IMR-90 (cell line): Measurements from ENCODE around the gene FEM1B. TPM values are rescaled to one million over a fixed set of nuclear protein-coding genes. Genes with fewer than 3 reads are reported as not detected.

ENCODE experiments used
- ATAC-seq: fragments of 200-7000 bp; cut with Tn5 transposase; 2 replicates; pipeline ENCODE4 v1.9.1; 2020; ENCODE audit warnings: low read depth, mild to moderate bottlenecking, moderate library complexity
- BruUV-seq: library from RNA; stranded (reverse); fragments of 400-500 nt; replicated peaks from 2 replicates; lab custom pipeline; 2021; lab: Mats Ljungman, UMichigan
- CTCF ChIA-PET: fragments of 300-600 bp; formaldehyde crosslinking; extraction: SDS; loops from one replicate; lab custom pipeline; 2021; ENCODE audit warnings: antibody characterized with exemption; lab: Yijun Ruan, JAX
- POLR2A ChIA-PET: fragments of 300-600 bp; sonication (Branson Sonifier 250); formaldehyde crosslinking; loops from one replicate; lab custom pipeline; 2022; ENCODE audit warnings: antibody characterized with exemption; ENCODE audit not compliant: unreplicated experiment; lab: Charles Lee
- DNase-seq: peaks from one replicate; pipeline ENCODE4 v3.0.0; 2013
- H2AFZ ChIP-seq: replicated peaks from 2 replicates; pipeline ENCODE3; 2013; ENCODE audit warnings: low read length, mild to moderate bottlenecking; ENCODE audit not compliant: poor library complexity
- H2AK5ac ChIP-seq: 2 replicates; pipeline ENCODE4 v1.6.1; 2013; ENCODE audit warnings: low read depth, low read length, inconsistent platforms
- H2AK9ac ChIP-seq: replicated peaks from 2 replicates; pipeline ENCODE3; 2013; ENCODE audit warnings: mild to moderate bottlenecking, low read depth, low read length, moderate library complexity; ENCODE audit not compliant: poor library complexity
- H2BK120ac ChIP-seq: 2 replicates; pipeline ENCODE4 v1.6.1; 2013; ENCODE audit warnings: low read depth, low read length, inconsistent platforms
- H2BK15ac ChIP-seq: 3 replicates; pipeline ENCODE4 v1.6.1; 2013; ENCODE audit warnings: low read depth, low read length, inconsistent platforms
- H2BK20ac ChIP-seq: 2 replicates; pipeline ENCODE4 v1.6.1; 2013; ENCODE audit warnings: low read depth, mild to moderate bottlenecking, inconsistent platforms, low read length, moderate library complexity
- H2BK5ac ChIP-seq: 2 replicates; pipeline ENCODE4 v1.6.1; 2013; ENCODE audit warnings: mild to moderate bottlenecking, low read depth, low read length, inconsistent platforms; ENCODE audit not compliant: poor library complexity, severe bottlenecking
- H3K14ac ChIP-seq: replicated peaks from 2 replicates; pipeline ENCODE4 v1.6.1; 2013; ENCODE audit warnings: low read depth, low read length, inconsistent platforms
- H3K18ac ChIP-seq: 2 replicates; pipeline ENCODE4 v1.6.1; 2013; ENCODE audit warnings: low read depth, low read length, control low read depth
- H3K23ac ChIP-seq: 2 replicates; pipeline ENCODE4 v1.6.1; 2013; ENCODE audit warnings: low read depth, low read length, inconsistent platforms
- H3K27ac ChIP-seq: 2 replicates; pipeline ENCODE4 v1.5.1; 2013; ENCODE audit warnings: mild to moderate bottlenecking, control low read depth, low read length; ENCODE audit not compliant: insufficient read depth
- H3K27me3 ChIP-seq: 2 replicates; pipeline ENCODE4 v1.6.1; 2013; ENCODE audit warnings: low read length; ENCODE audit not compliant: control insufficient read depth, insufficient read depth
- H3K36me3 ChIP-seq: 2 replicates; pipeline ENCODE4 v1.6.1; 2013; ENCODE audit warnings: low read length, mixed read lengths; ENCODE audit not compliant: control insufficient read depth, insufficient read depth
- H3K4ac ChIP-seq: 2 replicates; pipeline ENCODE4 v1.6.1; 2013; ENCODE audit warnings: low read depth, low read length, inconsistent platforms
- H3K4me1 ChIP-seq: 2 replicates; pipeline ENCODE4 v1.6.1; 2013; ENCODE audit warnings: low read length, mixed read lengths; ENCODE audit not compliant: control insufficient read depth, insufficient read depth
- H3K4me2 ChIP-seq: 2 replicates; pipeline ENCODE4 v1.6.1; 2013; ENCODE audit warnings: low read depth, mild to moderate bottlenecking, control low read depth, low read length, moderate library complexity
- H3K4me3 ChIP-seq: 2 replicates; pipeline ENCODE4 v1.5.1; 2013; ENCODE audit warnings: low read depth, mild to moderate bottlenecking, control low read depth, low read length, moderate library complexity; ENCODE audit not compliant: insufficient read depth
- H3K56ac ChIP-seq: 2 replicates; pipeline ENCODE4 v1.6.1; 2013; ENCODE audit warnings: low read length, inconsistent platforms; ENCODE audit not compliant: insufficient read depth; ENCODE audit errors: extremely low read depth
- H3K79me1 ChIP-seq, 2 experiments: 2 replicates each; pipeline ENCODE4 v1.6.1; 2013; ENCODE audit warnings: low read length in 2 of 2, inconsistent platforms in 1 of 2, low read depth in 1 of 2
- H3K9ac ChIP-seq: 2 replicates; pipeline ENCODE4 v1.6.1; 2013; ENCODE audit warnings: low read depth, low read length, control low read depth
- H3K9me1 ChIP-seq: 2 replicates; pipeline ENCODE4 v1.6.1; 2013; ENCODE audit warnings: low read length, inconsistent platforms; ENCODE audit not compliant: insufficient read depth
- H3K9me3 ChIP-seq: 2 replicates; pipeline ENCODE4 v1.6.1; 2013; ENCODE audit warnings: low read length; ENCODE audit not compliant: control insufficient read depth, insufficient read depth
- H4K20me1 ChIP-seq: 2 replicates; pipeline ENCODE4 v1.6.1; 2013; ENCODE audit warnings: low read length, inconsistent platforms; ENCODE audit not compliant: insufficient read depth
- H4K5ac ChIP-seq: 2 replicates; pipeline ENCODE4 v1.6.1; 2013; ENCODE audit warnings: mild to moderate bottlenecking, low read depth, low read length, control low read depth
- H4K8ac ChIP-seq, 2 experiments: 2 replicates each; pipeline ENCODE4 v1.6.1; 2013; ENCODE audit warnings: low read depth in 2 of 2, low read length in 2 of 2, control low read depth in 1 of 2, inconsistent platforms in 1 of 2
- H4K91ac ChIP-seq: 2 replicates; pipeline ENCODE4 v1.6.1; 2013; ENCODE audit warnings: low read depth, low read length, inconsistent platforms; ENCODE audit not compliant: insufficient read depth
- CHD1 ChIP-seq: IDR thresholded peaks from 2 replicates; pipeline ENCODE4 v1.6.1; 2012; ENCODE audit warnings: low read depth, low read length, improper control_type of control experiment
- ELK1 ChIP-seq: fragments of 150-350 bp; IDR thresholded peaks from 2 replicates; pipeline ENCODE4 v1.6.1; 2016; ENCODE audit warnings: low read depth, mild to moderate bottlenecking, low read length, moderate library complexity, borderline replicate concordance
- FOS ChIP-seq: fragments of 150-350 bp; IDR thresholded peaks from 2 replicates; pipeline ENCODE4 v1.6.1; 2016; ENCODE audit warnings: low read depth, low read length
- MAFK ChIP-seq: IDR thresholded peaks from 2 replicates; pipeline ENCODE4 v1.6.1; 2012; ENCODE audit warnings: low read depth, low read length, improper control_type of control experiment
- MAZ ChIP-seq: IDR thresholded peaks from 2 replicates; pipeline ENCODE4 v1.6.1; 2012; ENCODE audit warnings: low read depth, mild to moderate bottlenecking, low read length, improper control_type of control experiment, moderate library complexity, borderline replicate concordance
- MXI1 ChIP-seq: IDR thresholded peaks from 2 replicates; pipeline ENCODE4 v1.6.1; 2012; ENCODE audit warnings: low read depth, mild to moderate bottlenecking, low read length, moderate library complexity, borderline replicate concordance
- NFE2L2 ChIP-seq: fragments of 150-350 bp; IDR thresholded peaks from 2 replicates; pipeline ENCODE4 v1.6.1; 2016; ENCODE audit warnings: low read depth, mild to moderate bottlenecking, low read length
- POLR2A ChIP-seq: IDR thresholded peaks from 2 replicates; pipeline ENCODE4 v1.6.1; 2012; ENCODE audit warnings: mild to moderate bottlenecking, low read depth, low read length
- RAD21 ChIP-seq: IDR thresholded peaks from 2 replicates; pipeline ENCODE4 v1.6.1; 2012; ENCODE audit warnings: low read length, improper control_type of control experiment
- RCOR1 ChIP-seq: IDR thresholded peaks from 2 replicates; pipeline ENCODE4 v1.6.1; 2012; ENCODE audit warnings: mild to moderate bottlenecking, low read length, improper control_type of control experiment; ENCODE audit not compliant: insufficient replicate concordance
- RFX5 ChIP-seq: IDR thresholded peaks from 2 replicates; pipeline ENCODE4 v1.8.0; 2012; ENCODE audit warnings: low read depth, mild to moderate bottlenecking, low read length, moderate library complexity
- SMC3 ChIP-seq: fragments of 150-350 bp; IDR thresholded peaks from 2 replicates; pipeline ENCODE4 v1.6.1; 2016; ENCODE audit warnings: low read depth, mild to moderate bottlenecking, antibody characterized with exemption, low read length, moderate library complexity
- WGBS, 2 experiments: methylation state at CpG; one replicate each; pipeline versions ENCODE4 v1.1.5 to v1.1.7; 2013; ENCODE audit warnings: missing lambda C conversion rate in 2 of 2; ENCODE audit not compliant: insufficient read length in 1 of 2; ENCODE audit errors: extremely low coverage in 2 of 2; 5-methylcytosine and 5-hydroxymethylcytosine counted together
- dilution Hi-C: fragments of 300-500 bp; cut with HindIII; formaldehyde crosslinking; loops from one replicate; pipeline ENCODE4 v1.14.3; 2018; ENCODE audit warnings: low sequenced_read_pairs; ENCODE audit not compliant: unreplicated experiment
- in situ Hi-C: fragments of 300-500 bp; cut with MboI; formaldehyde crosslinking; loops from 3 replicates; pipeline ENCODE4 v1.14.3; 2019; ENCODE audit warnings: low sequenced_read_pairs, inconsistent platforms, mixed read lengths
- intact Hi-C: fragments of 100-400 bp; cut with micrococcal nuclease; formaldehyde crosslinking; loops from 2 replicates; pipeline ENCODE4 v1.10.0; 2022
- polyA plus RNA-seq, 3 experiments: library from polyadenylated mRNA; depleted of rRNA; stranded (reverse); fragments of >200 nt; gene quantifications; 2 replicates each; pipeline ENCODE4 v1.2.3, GENCODE V29; 2012; ENCODE audit warnings: low replicate concordance in 1 of 3
- total RNA-seq: library from RNA; depleted of rRNA; stranded (reverse); fragments of >200 nt; gene quantifications from 2 replicates; pipeline ENCODE4 v1.2.3, GENCODE V29; 2012

FEM1B gene
- total and polyA plus RNA-seq, 2 of the 4 experiments (the other 2 are of a cell fraction) = 16.9 to 51.4 TPM

DNA sequence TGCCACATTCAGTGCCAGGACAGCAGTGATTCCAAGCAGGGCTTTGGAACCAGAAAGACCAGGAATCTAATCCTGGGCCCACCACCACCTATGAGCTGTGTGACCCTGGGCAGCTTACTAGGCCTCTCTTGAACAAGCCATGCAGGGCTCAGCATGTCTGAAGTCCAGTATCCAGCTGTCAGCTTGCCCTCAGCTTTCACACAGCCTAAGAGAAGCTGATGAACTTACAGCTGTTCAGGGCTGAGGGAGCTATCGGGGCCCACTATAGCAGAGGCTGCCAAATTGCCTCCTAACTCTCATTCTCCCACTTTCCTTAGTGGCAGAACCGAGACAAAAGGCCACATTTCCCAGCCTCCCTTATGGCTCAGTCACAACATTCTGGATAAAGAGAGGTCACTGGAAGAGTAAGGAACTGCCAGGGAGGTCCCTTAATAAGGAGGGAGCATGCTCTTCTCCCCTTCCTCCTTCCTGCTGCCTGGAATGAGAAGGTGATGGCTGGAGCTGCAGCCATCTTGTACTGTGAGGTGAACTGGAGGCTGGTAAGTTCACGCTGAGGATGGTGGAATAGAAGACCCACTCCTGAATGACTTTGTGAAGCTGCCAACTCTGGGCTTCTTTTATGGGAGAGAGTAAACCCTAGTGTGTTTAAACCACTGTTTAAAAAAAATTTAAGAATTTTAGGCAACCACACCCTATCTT is 34.5 kb downstream of the FEM1B start:
- intact Hi-C loops = no loop called here
- Histone ChIP-seq H3K56ac (no peak overlapping the region), H2BK20ac (no peak overlapping the region), H2AK9ac (no peak overlapping the region), H3K27me3 (no peaks in the 10 kb centered on the region), H3K9me1 (0 out of 2 replicates have a peak, but pooled peaks cover 3% of the 10 kb centered on the region), H3K4me1 (peaks cover 12% of the 10 kb centered on the region), H2BK120ac (no peak overlapping the region), H2AK5ac (peak overlapping the region; percentile 30; the same call in 1 of the 2 replicates), H3K36me3 (peaks cover 4% of the 10 kb centered on the region; the same call in 1 of the 2 replicates), H3K9ac (no peak overlapping the region), H4K5ac (no peak overlapping the region), H2BK15ac (0 out of 3 replicates have a peak overlapping the region, but pooled peaks have one; percentile 16), H3K9me3 (peaks cover 2% of the 10 kb centered on the region; the same call in 1 of the 2 replicates), H2AFZ (no peak overlapping the region), H3K14ac (no peak overlapping the region), H4K20me1 (no peaks in the 10 kb centered on the region), H4K8ac (no peak overlapping the region), H3K4ac (peak overlapping the region; percentile 24; the same call in 1 of the 2 replicates), H3K79me1 (no peaks in the 10 kb centered on the region), H3K23ac (no peak overlapping the region), H4K91ac (no peak overlapping the region; the same call in 1 of the 2 replicates), H2BK5ac (no peak overlapping the region), H3K27ac (no peak overlapping the region), H3K4me2 (no peak overlapping the region), H3K4me3 (no peak overlapping the region), H3K18ac (no peak overlapping the region)
- dilution Hi-C loops = no loop called here
- no TSS peak for BruUV-seq
- no peak for TF ChIP-seq MXI1
- no peak for TF ChIP-seq RAD21
- no peak for TF ChIP-seq NFE2L2
- TF ChIP-seq POLR2A = no peak
- TF ChIP-seq SMC3 = no peak
- TF ChIP-seq MAFK = no peak
- no peak for TF ChIP-seq RFX5
- TF ChIP-seq FOS = no peak
- no peak for TF ChIP-seq CHD1
- no peak for TF ChIP-seq ELK1
- no peak for TF ChIP-seq RCOR1
- no peak for TF ChIP-seq MAZ
- DNase-seq (no peak), ATAC-seq (no peak)
- POLR2A ChIA-PET = no interaction called here
- in situ Hi-C loops = no loop called here
- WGBS, 2 experiments = no CpG with 5 or more reads among the region's 3 CpGs
- CTCF ChIA-PET = no interaction called here
